Measurements from ENCODE around the gene CCDC33. TPM values are rescaled to one million over a fixed set of nuclear protein-coding genes. Genes with fewer than 3 reads are reported as not detected.

CCDC33 gene
- total RNA-seq, 1 donor from 2014 or later: 0.41 TPM

- DNase-seq (ENCODE audit: low read depth) (no peak), FAIRE-seq (no peak)
- peaks cover 10% of the 10 kb centered on the region for H3K27me3 Mint-ChIP-seq (ENCODE audit: low read depth, unreplicated experiment)
- Histone ChIP-seq H3K4me2 (ENCODE audit: low read length) (no peak overlapping the region), H2AFZ (ENCODE audit: low read depth, low read length) (no peak overlapping the region), H3K4me1 (ENCODE audit: insufficient read depth, low read length) (peaks cover 38% of the 10 kb centered on the region), H4K20me1 (ENCODE audit: insufficient read depth, low read length) (no peaks in the 10 kb centered on the region), H3K27me3 (ENCODE audit: insufficient read depth, low read length) (no peaks in the 10 kb centered on the region), H3K27ac (ENCODE audit: low read depth, low read length) (no peak overlapping the region), H3K36me3 (ENCODE audit: insufficient read depth, low read length) (no peaks in the 10 kb centered on the region), H3K9ac (ENCODE audit: low read length) (no peak overlapping the region), H3K79me2 (ENCODE audit: insufficient read depth, low read length) (no peaks in the 10 kb centered on the region), H3K9me3 (ENCODE audit: insufficient read depth, low read depth, low read length) (no peaks in the 10 kb centered on the region), H3K4me3 (ENCODE audit: insufficient read depth, low read depth, low read length) (no peak overlapping the region)
- H3K36me3 Mint-ChIP-seq (ENCODE audit: low read depth, unreplicated experiment): no peaks in the 10 kb centered on the region
- H3K27ac Mint-ChIP-seq (ENCODE audit: unreplicated experiment): no peak overlapping the region
- H3K9me3 Mint-ChIP-seq (ENCODE audit: unreplicated experiment): no peaks in the 10 kb centered on the region
- no peak overlapping the region for H3K4me3 Mint-ChIP-seq (ENCODE audit: unreplicated experiment)
- peaks cover 16% of the 10 kb centered on the region for H3K4me1 Mint-ChIP-seq (ENCODE audit: low read depth, unreplicated experiment)
- no peak for TF ChIP-seq CTCF (IDR thresholded peaks at IDR 0.05; ENCODE audit: insufficient read depth, low read depth, low read length)
- no peak for TF ChIP-seq EZH2 (IDR thresholded peaks at IDR 0.05; ENCODE audit: insufficient read depth, low read length)
These were observed 144.4 kb downstream of the CCDC33 start for GRCh38 chr15:74380361-74381189.

- no peaks in the 10 kb centered on the region for H3K79me2 ChIP-seq (ENCODE audit: insufficient read depth, low read length)
- peaks cover 10% of the 10 kb centered on the region for H3K27me3 Mint-ChIP-seq (ENCODE audit: low read depth, unreplicated experiment)
- H3K9ac ChIP-seq (ENCODE audit: low read length): peak overlapping the region; percentile 12
These were observed 145.0 kb downstream of the CCDC33 start for GRCh38 chr15:74381190-74381453.

More at GRCh38 chr15:74381190-74381453, 145.0 kb downstream of the CCDC33 start:
- peak overlapping the region; percentile 7 for H3K4me2 ChIP-seq (ENCODE audit: low read length)
- Mint-ChIP-seq H3K4me3 (ENCODE audit: unreplicated experiment) (no peak overlapping the region), H3K9me3 (ENCODE audit: unreplicated experiment) (no peaks in the 10 kb centered on the region), H3K36me3 (ENCODE audit: low read depth, unreplicated experiment) (no peaks in the 10 kb centered on the region), H3K4me1 (ENCODE audit: low read depth, unreplicated experiment) (peaks cover 19% of the 10 kb centered on the region), H3K27ac (ENCODE audit: unreplicated experiment) (no peak overlapping the region)
- H3K36me3 ChIP-seq (ENCODE audit: insufficient read depth, low read length): no peaks in the 10 kb centered on the region
- no peaks in the 10 kb centered on the region for H3K27me3 ChIP-seq (ENCODE audit: insufficient read depth, low read length)
- H3K27ac ChIP-seq (ENCODE audit: low read depth, low read length): peak overlapping the region; percentile 50
- no peak overlapping the region for H2AFZ ChIP-seq (ENCODE audit: low read depth, low read length)
- DNase-seq (ENCODE audit: low read depth) (no peak), FAIRE-seq (no peak)
- TF ChIP-seq EZH2 (IDR thresholded peaks at IDR 0.05; ENCODE audit: insufficient read depth, low read length) (no peak), CTCF (IDR thresholded peaks at IDR 0.05; ENCODE audit: insufficient read depth, low read depth, low read length) (no peak)
- no peak overlapping the region for H3K4me3 ChIP-seq (ENCODE audit: insufficient read depth, low read depth, low read length)
- H4K20me1 ChIP-seq (ENCODE audit: insufficient read depth, low read length): no peaks in the 10 kb centered on the region
- no peaks in the 10 kb centered on the region for H3K9me3 ChIP-seq (ENCODE audit: insufficient read depth, low read depth, low read length)
- H3K4me1 ChIP-seq (ENCODE audit: insufficient read depth, low read length): peaks cover 44% of the 10 kb centered on the region
